SK-N-SH (cell line): ENCODE measurements around the gene MEA1. TPM values are rescaled to one million over a fixed set of nuclear protein-coding genes. Genes with fewer than 3 reads are reported as not detected.

Experiments used
- CTCF ChIA-PET: fragments of 300-600, 350-600 bp; formaldehyde crosslinking; extraction: SDS; loops from one replicate; lab custom pipeline; 2021; lab: Yijun Ruan, JAX
- POLR2A ChIA-PET: fragments of 350-600 bp; sonication (Branson Sonifier 250); formaldehyde crosslinking; extraction: SDS; loops from one replicate; lab custom pipeline; 2020; ENCODE audit warnings: antibody characterized with exemption, inconsistent platforms; lab: Yijun Ruan, JAX
- DNase-seq: peaks from one replicate; pipeline ENCODE4 v3.0.0; 2012
- H2AFZ ChIP-seq: fragments of 200-600 bp; sonication (generic); 2 replicates; pipeline ENCODE4 v1.8.1; 2016; ENCODE audit warnings: antibody characterized with exemption, mild to moderate bottlenecking, low read depth
- H3F3A ChIP-seq: fragments of 200-600 bp; sonication (generic); replicated peaks from 2 replicates; pipeline ENCODE3; 2016; ENCODE audit warnings: antibody characterized with exemption, mild to moderate bottlenecking; ENCODE audit not compliant: insufficient read depth
- H3K27ac ChIP-seq, 2 experiments: fragments of 200-500 bp in 1 of 2; fragments of 200-600 bp in 1 of 2; sonication (Bioruptor generic) in 1 of 2; sonication (generic), shearing (Covaris generic) in 1 of 2; 2 replicates each; pipeline versions ENCODE4 v1.5.1 to v1.6.1; 2014 to 2016; ENCODE audit warnings: low read depth in 2 of 2, inconsistent platforms in 1 of 2, low read length in 1 of 2, mild to moderate bottlenecking in 1 of 2, mixed read lengths in 1 of 2
- H3K27me3 ChIP-seq: fragments of 200-600 bp; sonication (generic), shearing (Covaris generic); 2 replicates; pipeline ENCODE4 v1.6.1; 2016; ENCODE audit warnings: mixed run types; ENCODE audit not compliant: insufficient read depth
- H3K36me3 ChIP-seq, 2 experiments: fragments of 200-500 bp in 1 of 2; fragments of 200-600 bp in 1 of 2; sonication (Bioruptor generic) in 1 of 2; sonication (generic) in 1 of 2; replicated peaks in 1 of 2; 2 replicates each; pipeline versions ENCODE3 to v1.5.1; 2014 to 2016; ENCODE audit warnings: low read length in 1 of 2, mild to moderate bottlenecking in 1 of 2; ENCODE audit not compliant: insufficient read depth in 2 of 2, control insufficient read depth in 1 of 2
- H3K4me1 ChIP-seq, 2 experiments: fragments of 200-500 bp in 1 of 2; fragments of 200-600 bp in 1 of 2; sonication (Bioruptor generic) in 1 of 2; sonication (generic), shearing (Covaris generic) in 1 of 2; 2 replicates each; pipeline versions ENCODE4 v1.5.1 to v1.6.1; 2014 to 2016; ENCODE audit warnings: low read depth in 1 of 2, low read length in 1 of 2, mixed run types in 1 of 2; ENCODE audit not compliant: insufficient read depth in 2 of 2, control insufficient read depth in 1 of 2
- H3K4me2 ChIP-seq: fragments of 200-600 bp; sonication (generic), shearing (Covaris generic); 2 replicates; pipeline ENCODE4 v1.6.1; 2017; ENCODE audit warnings: mixed run types
- H3K4me3 ChIP-seq, 2 experiments: fragments of 200-500 bp in 1 of 2; fragments of 200-600 bp in 1 of 2; sonication (Bioruptor generic) in 1 of 2; sonication (generic), shearing (Covaris generic) in 1 of 2; 2 replicates each; pipeline versions ENCODE4 v1.5.1 to v1.8.1; 2014 to 2016; ENCODE audit warnings: low read depth in 2 of 2, inconsistent platforms in 1 of 2, low read length in 1 of 2, mild to moderate bottlenecking in 1 of 2, mixed read lengths in 1 of 2, moderate library complexity in 1 of 2
- H3K79me2 ChIP-seq: fragments of 200-600 bp; sonication (generic); 2 replicates; pipeline ENCODE4 v1.8.1; 2017; ENCODE audit warnings: mild to moderate bottlenecking; ENCODE audit not compliant: insufficient read depth
- H3K9ac ChIP-seq: fragments of 200-600 bp; sonication (generic); 2 replicates; pipeline ENCODE4 v1.6.1; 2017; ENCODE audit warnings: mixed run types
- H3K9me2 ChIP-seq: fragments of 200-600 bp; sonication (generic); 2 replicates; pipeline ENCODE4 v1.6.1; 2017; ENCODE audit warnings: mixed run types
- H3K9me3 ChIP-seq: fragments of 200-600 bp; sonication (generic); 2 replicates; pipeline ENCODE4 v1.6.1; 2017; ENCODE audit warnings: mixed run types, mild to moderate bottlenecking, moderate library complexity
- H4K20me1 ChIP-seq: fragments of 200-600 bp; sonication (generic); 2 replicates; pipeline ENCODE4 v1.6.1; 2017; ENCODE audit warnings: mild to moderate bottlenecking, mixed run types; ENCODE audit not compliant: insufficient read depth
- CTCF ChIP-seq: fragments of 200-600 bp; sonication (generic); IDR thresholded peaks from 2 replicates; pipeline ENCODE4 v1.6.1; 2017; ENCODE audit warnings: antibody characterized with exemption, mild to moderate bottlenecking, moderate library complexity
- EP300 ChIP-seq, 2 experiments: IDR thresholded peaks; 2 replicates each; pipeline versions ENCODE4 v1.4.0 to v1.6.1; 2012; ENCODE audit warnings: borderline replicate concordance in 1 of 2, low read depth in 1 of 2, low read length in 1 of 2
- EZH2phosphoT487 ChIP-seq: fragments of 200-600 bp; sonication (generic); IDR thresholded peaks from 2 replicates; pipeline ENCODE4 v1.6.1; 2017; ENCODE audit warnings: low read depth, mixed run types, mild to moderate bottlenecking, antibody characterized with exemption, moderate library complexity, borderline replicate concordance
- FOXJ3 ChIP-seq: sonication (generic); formaldehyde crosslinking; IDR thresholded peaks from 2 replicates; pipeline ENCODE4 v1.5.1; 2020; ENCODE audit warnings: mild to moderate bottlenecking, missing genetic modification reagents
- MXI1 ChIP-seq: IDR thresholded peaks from 2 replicates; pipeline ENCODE4 v1.6.1; 2012; ENCODE audit warnings: mild to moderate bottlenecking, low read depth, low read length, improper control_type of control experiment
- NRF1 ChIP-seq: IDR thresholded peaks from 2 replicates; pipeline ENCODE4 v1.6.1; 2012; ENCODE audit warnings: low read depth, mild to moderate bottlenecking, low read length
- PBX3 ChIP-seq: IDR thresholded peaks from 2 replicates; pipeline ENCODE4; 2012
- RAD21 ChIP-seq: IDR thresholded peaks from 2 replicates; pipeline ENCODE4 v1.6.1; 2012; ENCODE audit warnings: mild to moderate bottlenecking, low read length
- RFX5 ChIP-seq: IDR thresholded peaks from 2 replicates; pipeline ENCODE4 v1.6.1; 2012; ENCODE audit warnings: mild to moderate bottlenecking, improper control_type of control experiment, low read length
- RXRA ChIP-seq: IDR thresholded peaks from 2 replicates; pipeline ENCODE4 v1.4.0; 2012; ENCODE audit warnings: low read depth, mild to moderate bottlenecking, borderline replicate concordance
- SIN3A ChIP-seq: IDR thresholded peaks from 2 replicates; pipeline ENCODE4 v1.6.1; 2012; ENCODE audit warnings: low read depth, mild to moderate bottlenecking, low read length, moderate library complexity, borderline replicate concordance
- TAF1 ChIP-seq: IDR thresholded peaks from 2 replicates; pipeline ENCODE4 v1.6.1; 2012; ENCODE audit warnings: low read depth, mild to moderate bottlenecking, low read length, moderate library complexity, borderline replicate concordance
- USF1 ChIP-seq: IDR thresholded peaks from 2 replicates; pipeline ENCODE4 v1.4.0; 2012; ENCODE audit warnings: low read depth, borderline replicate concordance
- USF2 ChIP-seq: fragments of 150-350 bp; IDR thresholded peaks from 2 replicates; pipeline ENCODE4 v1.6.1; 2017; ENCODE audit warnings: antibody characterized with exemption, low read length, low read depth, borderline replicate concordance
- YY1 ChIP-seq: IDR thresholded peaks from 2 replicates; pipeline ENCODE4 v1.4.0; 2012; ENCODE audit warnings: low read depth, mild to moderate bottlenecking
- ZBTB33 ChIP-seq: IDR thresholded peaks from 2 replicates; pipeline ENCODE4 v1.4.0; 2012; ENCODE audit warnings: low read depth, borderline replicate concordance
- WGBS: methylation state at CpG from one replicate; pipeline ENCODE4 v1.1.6; 2017; ENCODE audit warnings: low lambda C conversion rate; 5-methylcytosine and 5-hydroxymethylcytosine counted together
- polyA plus RNA-seq, 3 experiments: library from polyadenylated mRNA; depleted of rRNA; stranded (reverse); fragments of >200 nt; gene quantifications; 2 replicates each; pipeline ENCODE4 v1.2.3, GENCODE V29; 2012

Gene MEA1
- polyA plus RNA-seq, 1 of the 3 experiments (the other 2 are of a cell fraction): 171 TPM

- Histone ChIP-seq H3K4me2 (no peak overlapping the region), H2AFZ (no peak overlapping the region), H3K36me3 (peaks cover 0 to 30% of the 10 kb centered on the region in 2 experiments), H4K20me1 (no peaks in the 10 kb centered on the region), H3K9ac (no peak overlapping the region), H3K27ac (no peak overlapping the region), H3K79me2 (no peaks in the 10 kb centered on the region), H3K4me1 (peaks cover 0 to 7% of the 10 kb centered on the region in 2 experiments; a peak in 1 of 4 replicates), H3K27me3 (no peaks in the 10 kb centered on the region), H3K4me3 (no peak overlapping the region), H3K9me3 (no peaks in the 10 kb centered on the region), H3F3A (no peaks in the 10 kb centered on the region), H3K9me2 (no peaks in the 10 kb centered on the region)
- no peak for TF ChIP-seq USF1
- no peak for TF ChIP-seq PBX3
- TF ChIP-seq RXRA: no peak
- no peak for TF ChIP-seq SIN3A
- TF ChIP-seq EP300 (IDR thresholded peaks at IDR 0.05; ENCODE audit: borderline replicate concordance in 1 of 2, low read depth in 1 of 2, low read length in 1 of 2): no peak
- TF ChIP-seq EZH2phosphoT487: no peak
- no peak for TF ChIP-seq RAD21
- no peak for TF ChIP-seq RFX5
- TF ChIP-seq NRF1: no peak
- TF ChIP-seq CTCF: no peak
- TF ChIP-seq YY1: no peak
- TF ChIP-seq MXI1: no peak
- TF ChIP-seq TAF1: no peak
- TF ChIP-seq USF2: no peak
- no peak for TF ChIP-seq ZBTB33
- no peak for TF ChIP-seq FOXJ3 (CRISPR knock-in tag)
- POLR2A ChIA-PET: interaction anchor here (2.1 kb wide), 1 partner anchor 16 kb away, joined by 4 read pairs; the partner anchor contains the start of gene PEX6
- CTCF ChIA-PET: interaction anchor here (1.7 kb wide), 1 partner anchor 12 kb away, joined by 6 read pairs; no protein-coding TSS in a partner anchor
- 93% methylated on average over 13 of the region's 13 CpGs for WGBS
- DNase-seq: no peak
Measured at GRCh38 chr6:42962502-42963178, 51.1 kb downstream of the MEA1 start.
